ENCODE measurements around the gene SELENOP. TPM values are rescaled to one million over a fixed set of nuclear protein-coding genes. Genes with fewer than 3 reads are reported as not detected.
A peak's percentile ranks its signal among the peaks of the same experiment; 100 is the strongest.

Gene SELENOP
- total and polyA plus RNA-seq, 2 experiments from 2014 or later: 11.0 to 12.3 TPM

DNA sequence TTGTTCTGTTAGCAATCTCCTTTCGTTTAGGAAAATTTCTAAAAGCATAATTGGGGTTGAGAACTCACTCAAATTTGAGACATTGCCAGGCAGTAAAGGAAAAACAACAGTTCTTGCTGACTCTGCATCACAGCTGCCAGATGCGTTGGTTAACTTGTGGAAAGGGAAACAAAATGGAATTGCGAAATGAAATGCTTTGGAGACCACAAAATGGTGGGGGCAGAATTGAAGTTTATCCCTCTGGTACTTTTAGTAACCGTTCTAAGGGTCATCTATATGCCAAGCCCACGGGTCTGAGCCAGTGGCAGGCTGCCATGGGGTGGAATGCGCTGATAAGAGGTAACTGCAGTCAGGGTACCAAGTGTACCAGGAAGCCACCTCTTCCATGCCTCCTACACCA lies 28.6 kb upstream of the SELENOP start:
- Histone ChIP-seq H4K20me1 (replicated peaks; ENCODE audit: insufficient read depth) (no peaks in the 10 kb centered on the region), H3K9me2 (ENCODE audit: insufficient read depth) (no peaks in the 10 kb centered on the region), H3K4me1 (ENCODE audit: insufficient read depth) (no peaks in the 10 kb centered on the region), H3K36me3 (ENCODE audit: insufficient read depth) (no peaks in the 10 kb centered on the region), H3K4me2 (no peak overlapping the region), H3K4me3 (no peak overlapping the region), H2AFZ (0 out of 2 replicates have a peak overlapping the region, but pooled peaks have one; percentile 1), H3F3A (replicated peaks; ENCODE audit: low read depth) (no peaks in the 10 kb centered on the region), H3K79me2 (replicated peaks; ENCODE audit: insufficient read depth) (no peaks in the 10 kb centered on the region), H3K27me3 (ENCODE audit: insufficient read depth) (no peaks in the 10 kb centered on the region), H3K27ac (ENCODE audit: low read depth) (no peak overlapping the region)
- H3K27me3 Mint-ChIP-seq (ENCODE audit: insufficient read depth, low read depth, poor library complexity): no peaks in the 10 kb centered on the region
- no peak overlapping the region for H3K4me3 Mint-ChIP-seq
- H3K9me3 Mint-ChIP-seq: peaks cover 12% of the 10 kb centered on the region; the same call in 1 of the 3 replicates
- DNase-seq (ENCODE audit: low spot score): no peak
- TF ChIP-seq, protein P1, sequence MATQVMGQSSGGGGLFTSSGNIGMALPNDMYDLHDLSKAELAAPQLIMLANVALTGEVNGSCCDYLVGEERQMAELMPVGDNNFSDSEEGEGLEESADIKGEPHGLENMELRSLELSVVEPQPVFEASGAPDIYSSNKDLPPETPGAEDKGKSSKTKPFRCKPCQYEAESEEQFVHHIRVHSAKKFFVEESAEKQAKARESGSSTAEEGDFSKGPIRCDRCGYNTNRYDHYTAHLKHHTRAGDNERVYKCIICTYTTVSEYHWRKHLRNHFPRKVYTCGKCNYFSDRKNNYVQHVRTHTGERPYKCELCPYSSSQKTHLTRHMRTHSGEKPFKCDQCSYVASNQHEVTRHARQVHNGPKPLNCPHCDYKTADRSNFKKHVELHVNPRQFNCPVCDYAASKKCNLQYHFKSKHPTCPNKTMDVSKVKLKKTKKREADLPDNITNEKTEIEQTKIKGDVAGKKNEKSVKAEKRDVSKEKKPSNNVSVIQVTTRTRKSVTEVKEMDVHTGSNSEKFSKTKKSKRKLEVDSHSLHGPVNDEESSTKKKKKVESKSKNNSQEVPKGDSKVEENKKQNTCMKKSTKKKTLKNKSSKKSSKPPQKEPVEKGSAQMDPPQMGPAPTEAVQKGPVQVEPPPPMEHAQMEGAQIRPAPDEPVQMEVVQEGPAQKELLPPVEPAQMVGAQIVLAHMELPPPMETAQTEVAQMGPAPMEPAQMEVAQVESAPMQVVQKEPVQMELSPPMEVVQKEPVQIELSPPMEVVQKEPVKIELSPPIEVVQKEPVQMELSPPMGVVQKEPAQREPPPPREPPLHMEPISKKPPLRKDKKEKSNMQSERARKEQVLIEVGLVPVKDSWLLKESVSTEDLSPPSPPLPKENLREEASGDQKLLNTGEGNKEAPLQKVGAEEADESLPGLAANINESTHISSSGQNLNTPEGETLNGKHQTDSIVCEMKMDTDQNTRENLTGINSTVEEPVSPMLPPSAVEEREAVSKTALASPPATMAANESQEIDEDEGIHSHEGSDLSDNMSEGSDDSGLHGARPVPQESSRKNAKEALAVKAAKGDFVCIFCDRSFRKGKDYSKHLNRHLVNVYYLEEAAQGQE (IDR thresholded peaks at IDR 0.05; ENCODE audit: unreplicated experiment): no peak
- no peak for TF ChIP-seq ZNF331 (CRISPR knock-in tag; IDR thresholded peaks at IDR 0.05; ENCODE audit: low read depth)
- TF ChIP-seq POLR2AphosphoS5 (IDR thresholded peaks at IDR 0.05; ENCODE audit: low read depth): no peak
- TF ChIP-seq, protein P2, sequence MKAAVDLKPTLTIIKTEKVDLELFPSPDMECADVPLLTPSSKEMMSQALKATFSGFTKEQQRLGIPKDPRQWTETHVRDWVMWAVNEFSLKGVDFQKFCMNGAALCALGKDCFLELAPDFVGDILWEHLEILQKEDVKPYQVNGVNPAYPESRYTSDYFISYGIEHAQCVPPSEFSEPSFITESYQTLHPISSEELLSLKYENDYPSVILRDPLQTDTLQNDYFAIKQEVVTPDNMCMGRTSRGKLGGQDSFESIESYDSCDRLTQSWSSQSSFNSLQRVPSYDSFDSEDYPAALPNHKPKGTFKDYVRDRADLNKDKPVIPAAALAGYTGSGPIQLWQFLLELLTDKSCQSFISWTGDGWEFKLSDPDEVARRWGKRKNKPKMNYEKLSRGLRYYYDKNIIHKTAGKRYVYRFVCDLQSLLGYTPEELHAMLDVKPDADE (IDR thresholded peaks at IDR 0.05): no peak
- TF ChIP-seq STAT1 (IDR thresholded peaks at IDR 0.05; ENCODE audit: unreplicated experiment): no peak
- TF ChIP-seq, protein P3, sequence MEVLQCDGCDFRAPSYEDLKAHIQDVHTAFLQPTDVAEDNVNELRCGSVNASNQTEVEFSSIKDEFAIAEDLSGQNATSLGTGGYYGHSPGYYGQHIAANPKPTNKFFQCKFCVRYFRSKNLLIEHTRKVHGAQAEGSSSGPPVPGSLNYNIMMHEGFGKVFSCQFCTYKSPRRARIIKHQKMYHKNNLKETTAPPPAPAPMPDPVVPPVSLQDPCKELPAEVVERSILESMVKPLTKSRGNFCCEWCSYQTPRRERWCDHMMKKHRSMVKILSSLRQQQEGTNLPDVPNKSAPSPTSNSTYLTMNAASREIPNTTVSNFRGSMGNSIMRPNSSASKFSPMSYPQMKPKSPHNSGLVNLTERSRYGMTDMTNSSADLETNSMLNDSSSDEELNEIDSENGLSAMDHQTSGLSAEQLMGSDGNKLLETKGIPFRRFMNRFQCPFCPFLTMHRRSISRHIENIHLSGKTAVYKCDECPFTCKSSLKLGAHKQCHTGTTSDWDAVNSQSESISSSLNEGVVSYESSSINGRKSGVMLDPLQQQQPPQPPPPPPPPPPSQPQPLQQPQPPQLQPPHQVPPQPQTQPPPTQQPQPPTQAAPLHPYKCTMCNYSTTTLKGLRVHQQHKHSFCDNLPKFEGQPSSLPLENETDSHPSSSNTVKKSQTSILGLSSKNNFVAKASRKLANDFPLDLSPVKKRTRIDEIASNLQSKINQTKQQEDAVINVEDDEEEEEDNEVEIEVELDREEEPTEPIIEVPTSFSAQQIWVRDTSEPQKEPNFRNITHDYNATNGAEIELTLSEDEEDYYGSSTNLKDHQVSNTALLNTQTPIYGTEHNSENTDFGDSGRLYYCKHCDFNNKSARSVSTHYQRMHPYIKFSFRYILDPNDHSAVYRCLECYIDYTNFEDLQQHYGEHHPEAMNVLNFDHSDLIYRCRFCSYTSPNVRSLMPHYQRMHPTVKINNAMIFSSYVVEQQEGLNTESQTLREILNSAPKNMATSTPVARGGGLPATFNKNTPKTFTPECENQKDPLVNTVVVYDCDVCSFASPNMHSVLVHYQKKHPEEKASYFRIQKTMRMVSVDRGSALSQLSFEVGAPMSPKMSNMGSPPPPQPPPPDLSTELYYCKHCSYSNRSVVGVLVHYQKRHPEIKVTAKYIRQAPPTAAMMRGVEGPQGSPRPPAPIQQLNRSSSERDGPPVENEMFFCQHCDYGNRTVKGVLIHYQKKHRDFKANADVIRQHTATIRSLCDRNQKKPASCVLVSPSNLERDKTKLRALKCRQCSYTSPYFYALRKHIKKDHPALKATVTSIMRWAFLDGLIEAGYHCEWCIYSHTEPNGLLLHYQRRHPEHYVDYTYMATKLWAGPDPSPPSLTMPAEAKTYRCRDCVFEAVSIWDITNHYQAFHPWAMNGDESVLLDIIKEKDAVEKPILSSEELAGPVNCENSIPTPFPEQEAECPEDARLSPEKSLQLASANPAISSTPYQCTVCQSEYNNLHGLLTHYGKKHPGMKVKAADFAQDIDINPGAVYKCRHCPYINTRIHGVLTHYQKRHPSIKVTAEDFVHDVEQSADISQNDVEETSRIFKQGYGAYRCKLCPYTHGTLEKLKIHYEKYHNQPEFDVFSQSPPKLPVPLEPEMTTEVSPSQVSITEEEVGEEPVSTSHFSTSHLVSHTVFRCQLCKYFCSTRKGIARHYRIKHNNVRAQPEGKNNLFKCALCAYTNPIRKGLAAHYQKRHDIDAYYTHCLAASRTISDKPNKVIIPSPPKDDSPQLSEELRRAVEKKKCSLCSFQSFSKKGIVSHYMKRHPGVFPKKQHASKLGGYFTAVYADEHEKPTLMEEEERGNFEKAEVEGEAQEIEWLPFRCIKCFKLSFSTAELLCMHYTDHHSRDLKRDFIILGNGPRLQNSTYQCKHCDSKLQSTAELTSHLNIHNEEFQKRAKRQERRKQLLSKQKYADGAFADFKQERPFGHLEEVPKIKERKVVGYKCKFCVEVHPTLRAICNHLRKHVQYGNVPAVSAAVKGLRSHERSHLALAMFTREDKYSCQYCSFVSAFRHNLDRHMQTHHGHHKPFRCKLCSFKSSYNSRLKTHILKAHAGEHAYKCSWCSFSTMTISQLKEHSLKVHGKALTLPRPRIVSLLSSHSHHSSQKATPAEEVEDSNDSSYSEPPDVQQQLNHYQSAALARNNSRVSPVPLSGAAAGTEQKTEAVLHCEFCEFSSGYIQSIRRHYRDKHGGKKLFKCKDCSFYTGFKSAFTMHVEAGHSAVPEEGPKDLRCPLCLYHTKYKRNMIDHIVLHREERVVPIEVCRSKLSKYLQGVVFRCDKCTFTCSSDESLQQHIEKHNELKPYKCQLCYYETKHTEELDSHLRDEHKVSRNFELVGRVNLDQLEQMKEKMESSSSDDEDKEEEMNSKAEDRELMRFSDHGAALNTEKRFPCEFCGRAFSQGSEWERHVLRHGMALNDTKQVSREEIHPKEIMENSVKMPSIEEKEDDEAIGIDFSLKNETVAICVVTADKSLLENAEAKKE (CRISPR knock-in tag; IDR thresholded peaks at IDR 0.05): no peak
- no peak for TF ChIP-seq NANOG (IDR thresholded peaks at IDR 0.05; ENCODE audit: borderline replicate concordance)
- TF ChIP-seq JUNB (IDR thresholded peaks at IDR 0.05; ENCODE audit: unreplicated experiment): no peak
- TF ChIP-seq ZNF114 (CRISPR knock-in tag; IDR thresholded peaks at IDR 0.05): no peak
- TF ChIP-seq, protein P4, sequence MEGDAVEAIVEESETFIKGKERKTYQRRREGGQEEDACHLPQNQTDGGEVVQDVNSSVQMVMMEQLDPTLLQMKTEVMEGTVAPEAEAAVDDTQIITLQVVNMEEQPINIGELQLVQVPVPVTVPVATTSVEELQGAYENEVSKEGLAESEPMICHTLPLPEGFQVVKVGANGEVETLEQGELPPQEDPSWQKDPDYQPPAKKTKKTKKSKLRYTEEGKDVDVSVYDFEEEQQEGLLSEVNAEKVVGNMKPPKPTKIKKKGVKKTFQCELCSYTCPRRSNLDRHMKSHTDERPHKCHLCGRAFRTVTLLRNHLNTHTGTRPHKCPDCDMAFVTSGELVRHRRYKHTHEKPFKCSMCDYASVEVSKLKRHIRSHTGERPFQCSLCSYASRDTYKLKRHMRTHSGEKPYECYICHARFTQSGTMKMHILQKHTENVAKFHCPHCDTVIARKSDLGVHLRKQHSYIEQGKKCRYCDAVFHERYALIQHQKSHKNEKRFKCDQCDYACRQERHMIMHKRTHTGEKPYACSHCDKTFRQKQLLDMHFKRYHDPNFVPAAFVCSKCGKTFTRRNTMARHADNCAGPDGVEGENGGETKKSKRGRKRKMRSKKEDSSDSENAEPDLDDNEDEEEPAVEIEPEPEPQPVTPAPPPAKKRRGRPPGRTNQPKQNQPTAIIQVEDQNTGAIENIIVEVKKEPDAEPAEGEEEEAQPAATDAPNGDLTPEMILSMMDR (conservative IDR thresholded peaks at IDR 0.05; ENCODE audit: low read depth in 2 of 2): no peak
- TF ChIP-seq EZH2 (IDR thresholded peaks at IDR 0.05; ENCODE audit: low read depth, unreplicated experiment): no peak
- TF ChIP-seq EZH2phosphoT487 (IDR thresholded peaks at IDR 0.05; ENCODE audit: unreplicated experiment): no peak
- no peak for TF ChIP-seq CREB1 (CRISPR knock-in tag; IDR thresholded peaks at IDR 0.05; ENCODE audit: low read depth)
- ATAC-seq: no peak
- H3K36me3 Mint-ChIP-seq (ENCODE audit: low read depth): no peaks in the 10 kb centered on the region; the same call in 2 of the 3 replicates
- peaks cover 3% of the 10 kb centered on the region; the same call in 1 of the 3 replicates for H3K4me1 Mint-ChIP-seq
- H3K27ac Mint-ChIP-seq: no peak overlapping the region
